ENCODE measurements around the gene GALNT14. TPM values are rescaled to one million over a fixed set of nuclear protein-coding genes. Genes with fewer than 3 reads are reported as not detected.
A peak's percentile ranks its signal among the peaks of the same experiment; 100 is the strongest.

Gene GALNT14
- total and polyA plus RNA-seq, 4 donors = 0.85 to 2.8 (median 2.4) TPM

DNA sequence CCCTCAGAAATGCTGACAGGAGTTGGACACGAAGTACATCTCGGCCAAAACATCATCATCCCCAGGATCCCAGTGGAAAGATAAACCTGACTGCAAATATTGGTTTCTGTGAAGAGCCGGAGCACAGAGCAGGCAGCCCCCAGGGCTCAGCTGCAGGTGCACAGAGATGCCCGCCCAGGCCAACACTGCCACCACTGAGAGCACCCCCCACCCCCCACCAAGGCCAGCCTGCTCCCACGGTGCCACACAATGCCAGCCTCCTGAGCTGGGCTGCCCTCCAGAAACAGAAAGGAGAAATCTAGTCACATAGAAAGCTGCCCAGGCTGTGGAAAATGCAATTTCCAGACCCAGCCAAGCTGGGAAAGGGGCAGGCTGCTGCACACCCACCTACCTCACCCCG lies 71.7 kb downstream of the GALNT14 start:
- Histone ChIP-seq H3K36me3 (ENCODE audit: control insufficient read depth in 4 of 4, insufficient read depth in 4 of 4, low read length in 4 of 4) (no peaks in the 10 kb centered on the region), H3K9ac (ENCODE audit: insufficient read depth in 1 of 2, low read length in 2 of 2) (no peak overlapping the region), H3K9me3 (ENCODE audit: control insufficient read depth in 4 of 4, insufficient read depth in 3 of 4, low read length in 3 of 4) (peaks cover 0 to 2% (median 0%) of the 10 kb centered on the region in 4 donors), H3K4me1 (ENCODE audit: control insufficient read depth in 5 of 5, insufficient read depth in 5 of 5, low read length in 5 of 5) (no peaks in the 10 kb centered on the region), H3K27me3 (ENCODE audit: control insufficient read depth in 3 of 3, insufficient read depth in 3 of 3, low read length in 2 of 3) (no peaks in the 10 kb centered on the region), H3K4me3 (no peak overlapping the region), H3K27ac (ENCODE audit: low read depth in 1 of 2, low read length in 1 of 2) (no peak overlapping the region)
- WGBS, 2 donors = 79% methylated on average over 6 of the region's 6 CpGs
- TF ChIP-seq, protein P1, sequence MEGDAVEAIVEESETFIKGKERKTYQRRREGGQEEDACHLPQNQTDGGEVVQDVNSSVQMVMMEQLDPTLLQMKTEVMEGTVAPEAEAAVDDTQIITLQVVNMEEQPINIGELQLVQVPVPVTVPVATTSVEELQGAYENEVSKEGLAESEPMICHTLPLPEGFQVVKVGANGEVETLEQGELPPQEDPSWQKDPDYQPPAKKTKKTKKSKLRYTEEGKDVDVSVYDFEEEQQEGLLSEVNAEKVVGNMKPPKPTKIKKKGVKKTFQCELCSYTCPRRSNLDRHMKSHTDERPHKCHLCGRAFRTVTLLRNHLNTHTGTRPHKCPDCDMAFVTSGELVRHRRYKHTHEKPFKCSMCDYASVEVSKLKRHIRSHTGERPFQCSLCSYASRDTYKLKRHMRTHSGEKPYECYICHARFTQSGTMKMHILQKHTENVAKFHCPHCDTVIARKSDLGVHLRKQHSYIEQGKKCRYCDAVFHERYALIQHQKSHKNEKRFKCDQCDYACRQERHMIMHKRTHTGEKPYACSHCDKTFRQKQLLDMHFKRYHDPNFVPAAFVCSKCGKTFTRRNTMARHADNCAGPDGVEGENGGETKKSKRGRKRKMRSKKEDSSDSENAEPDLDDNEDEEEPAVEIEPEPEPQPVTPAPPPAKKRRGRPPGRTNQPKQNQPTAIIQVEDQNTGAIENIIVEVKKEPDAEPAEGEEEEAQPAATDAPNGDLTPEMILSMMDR (IDR thresholded peaks at IDR 0.05; ENCODE audit: control extremely low read depth, extremely low read depth) = no peak
- no peak for ATAC-seq (ENCODE audit: insufficient read depth, low FRiP score)
- DNase-seq = no peak

DNA sequence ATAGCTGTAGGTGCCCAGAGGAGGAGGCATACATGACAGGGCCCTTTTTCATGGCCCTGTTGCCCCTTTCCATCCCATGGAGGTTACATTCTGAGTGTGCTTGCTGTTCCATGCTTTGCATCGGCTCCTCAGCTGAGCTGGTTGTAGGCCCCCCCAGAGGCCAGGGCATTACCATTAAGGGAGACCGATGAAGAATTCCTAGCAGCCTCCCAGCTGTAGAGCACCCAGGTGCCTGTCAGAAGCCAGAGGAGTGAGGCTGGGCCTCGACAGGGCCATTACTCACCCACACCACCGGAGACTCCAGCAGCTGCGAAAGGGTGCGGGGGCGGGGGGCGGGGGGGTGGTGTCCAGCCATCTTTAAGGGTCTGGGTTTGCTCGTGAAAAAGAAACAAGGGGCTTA lies 72.2 kb downstream of the GALNT14 start:
- Histone ChIP-seq H3K36me3 (ENCODE audit: control insufficient read depth in 4 of 4, insufficient read depth in 4 of 4, low read length in 4 of 4) (no peaks in the 10 kb centered on the region), H3K27ac (ENCODE audit: low read depth in 1 of 2, low read length in 1 of 2) (no peak overlapping the region), H3K9me3 (ENCODE audit: control insufficient read depth in 4 of 4, insufficient read depth in 3 of 4, low read length in 3 of 4) (peaks cover 0 to 2% (median 0%) of the 10 kb centered on the region in 4 donors), H3K4me3 (no peak overlapping the region), H3K4me1 (ENCODE audit: control insufficient read depth in 5 of 5, insufficient read depth in 5 of 5, low read length in 5 of 5) (no peaks in the 10 kb centered on the region), H3K27me3 (ENCODE audit: control insufficient read depth in 3 of 3, insufficient read depth in 3 of 3, low read length in 2 of 3) (no peaks in the 10 kb centered on the region), H3K9ac (ENCODE audit: insufficient read depth in 1 of 2, low read length in 2 of 2) (no peak overlapping the region)
- no peak for ATAC-seq (ENCODE audit: insufficient read depth, low FRiP score)
- no peak for DNase-seq
- WGBS, 2 donors = 84 to 87% methylated on average over 9 of the region's 9 CpGs
- TF ChIP-seq, protein P1 (IDR thresholded peaks at IDR 0.05; ENCODE audit: control extremely low read depth, extremely low read depth) = no peak

DNA sequence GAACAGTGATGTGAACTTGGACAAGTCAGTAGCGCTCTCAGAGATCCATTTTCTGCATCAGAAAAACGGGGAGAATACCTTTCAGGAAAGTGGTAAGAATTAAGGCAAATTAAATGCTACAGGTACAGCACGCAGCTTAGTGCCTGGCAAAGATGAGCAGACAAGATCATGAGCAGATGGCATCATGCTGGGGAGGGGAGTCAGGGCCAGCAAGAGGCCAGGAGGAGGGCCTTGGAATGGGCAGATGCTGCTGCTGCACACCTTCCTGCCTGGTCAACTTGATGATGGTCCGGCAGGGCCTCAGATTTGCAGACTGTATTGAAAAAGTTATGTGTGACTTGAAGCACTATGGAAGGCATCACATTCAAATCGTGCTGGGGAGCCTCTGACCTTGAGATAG lies 72.9 kb downstream of the GALNT14 start:
- H3K4me3 ChIP-seq = no peak overlapping the region
- H3K9ac ChIP-seq (ENCODE audit: insufficient read depth in 1 of 2, low read length in 2 of 2) = no peak overlapping the region
- H3K27me3 ChIP-seq (ENCODE audit: control insufficient read depth in 3 of 3, insufficient read depth in 3 of 3, low read length in 2 of 3) = no peaks in the 10 kb centered on the region
- WGBS, 2 donors = 85 to 93% methylated on average over 5 of the region's 5 CpGs
- TF ChIP-seq, protein P1 (IDR thresholded peaks at IDR 0.05; ENCODE audit: control extremely low read depth, extremely low read depth) = no peak
- no peaks in the 10 kb centered on the region for H3K4me1 ChIP-seq (ENCODE audit: control insufficient read depth in 5 of 5, insufficient read depth in 5 of 5, low read length in 5 of 5)
- DNase-seq (no peak), ATAC-seq (ENCODE audit: insufficient read depth, low FRiP score) (no peak)
- no peaks in the 10 kb centered on the region for H3K36me3 ChIP-seq (ENCODE audit: control insufficient read depth in 4 of 4, insufficient read depth in 4 of 4, low read length in 4 of 4)
- peaks cover 0 to 3% (median 0%) of the 10 kb centered on the region in 4 donors for H3K9me3 ChIP-seq (ENCODE audit: control insufficient read depth in 4 of 4, insufficient read depth in 3 of 4, low read length in 3 of 4)
- no peak overlapping the region for H3K27ac ChIP-seq (ENCODE audit: low read depth in 1 of 2, low read length in 1 of 2)

DNA sequence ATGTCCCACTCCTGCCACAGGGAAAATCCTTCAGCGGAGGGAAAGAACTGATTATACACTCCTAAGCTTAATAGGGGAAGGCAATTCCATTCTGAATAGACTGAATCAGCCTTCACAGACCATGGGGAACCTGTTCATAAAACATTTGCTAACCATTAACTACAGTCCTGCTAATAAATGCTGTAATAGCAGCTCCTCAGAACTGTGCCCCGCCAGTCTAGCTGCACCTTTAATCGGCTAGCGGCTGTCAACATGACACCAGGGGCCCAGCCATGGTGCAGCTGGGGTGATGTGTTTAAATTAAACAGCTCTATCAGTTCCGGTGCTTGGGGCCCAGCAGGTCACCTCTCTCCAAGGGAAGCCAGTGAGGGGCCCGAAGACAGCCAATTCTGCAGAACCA lies 77.8 kb downstream of the GALNT14 start:
- ATAC-seq (ENCODE audit: insufficient read depth, low FRiP score) = no peak
- no peaks in the 10 kb centered on the region for H3K36me3 ChIP-seq (ENCODE audit: control insufficient read depth in 4 of 4, insufficient read depth in 4 of 4, low read length in 4 of 4)
- WGBS, 2 donors = 74 to 85% methylated on average over 6 of the region's 6 CpGs

More for the DNA sequence above, 77.8 kb downstream of the GALNT14 start:
- TF ChIP-seq, protein P1 (IDR thresholded peaks at IDR 0.05; ENCODE audit: control extremely low read depth, extremely low read depth) = no peak
- Histone ChIP-seq H3K4me3 (no peak overlapping the region), H3K27ac (ENCODE audit: low read depth in 1 of 2, low read length in 1 of 2) (no peak overlapping the region), H3K9me3 (ENCODE audit: control insufficient read depth in 4 of 4, insufficient read depth in 3 of 4, low read length in 3 of 4) (peaks cover 0 to 5% (median 0%) of the 10 kb centered on the region in 4 donors), H3K27me3 (ENCODE audit: control insufficient read depth in 3 of 3, insufficient read depth in 3 of 3, low read length in 2 of 3) (no peaks in the 10 kb centered on the region), H3K4me1 (ENCODE audit: control insufficient read depth in 5 of 5, insufficient read depth in 5 of 5, low read length in 5 of 5) (peaks cover 0 to 4% (median under 1%) of the 10 kb centered on the region in 5 donors), H3K9ac (ENCODE audit: insufficient read depth in 1 of 2, low read length in 2 of 2) (no peak overlapping the region)
- DNase-seq = peak in 1 of 3 donors; percentile 20
